ENCODE results near the gene OXCT1.
"Not testable (repeated sequence)": the region's sequence is repeated elsewhere in the genome, so short reads cannot be mapped to it uniquely, and the experiment has no call there.

OXCT1 gene

GRCh38 chr5:41747301-41747700 is 122.9 kb downstream of the OXCT1 start:
- TF ChIP-seq MYC (IDR thresholded peaks at IDR 0.05; ENCODE audit: low read depth, low read length) (no peak), MAX (IDR thresholded peaks at IDR 0.05; ENCODE audit: low read depth, low read length) (no peak), POLR2A (IDR thresholded peaks at IDR 0.05; ENCODE audit: extremely low read depth, insufficient read length) (no peak)
- TF ChIP-seq, protein P1, sequence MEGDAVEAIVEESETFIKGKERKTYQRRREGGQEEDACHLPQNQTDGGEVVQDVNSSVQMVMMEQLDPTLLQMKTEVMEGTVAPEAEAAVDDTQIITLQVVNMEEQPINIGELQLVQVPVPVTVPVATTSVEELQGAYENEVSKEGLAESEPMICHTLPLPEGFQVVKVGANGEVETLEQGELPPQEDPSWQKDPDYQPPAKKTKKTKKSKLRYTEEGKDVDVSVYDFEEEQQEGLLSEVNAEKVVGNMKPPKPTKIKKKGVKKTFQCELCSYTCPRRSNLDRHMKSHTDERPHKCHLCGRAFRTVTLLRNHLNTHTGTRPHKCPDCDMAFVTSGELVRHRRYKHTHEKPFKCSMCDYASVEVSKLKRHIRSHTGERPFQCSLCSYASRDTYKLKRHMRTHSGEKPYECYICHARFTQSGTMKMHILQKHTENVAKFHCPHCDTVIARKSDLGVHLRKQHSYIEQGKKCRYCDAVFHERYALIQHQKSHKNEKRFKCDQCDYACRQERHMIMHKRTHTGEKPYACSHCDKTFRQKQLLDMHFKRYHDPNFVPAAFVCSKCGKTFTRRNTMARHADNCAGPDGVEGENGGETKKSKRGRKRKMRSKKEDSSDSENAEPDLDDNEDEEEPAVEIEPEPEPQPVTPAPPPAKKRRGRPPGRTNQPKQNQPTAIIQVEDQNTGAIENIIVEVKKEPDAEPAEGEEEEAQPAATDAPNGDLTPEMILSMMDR (IDR thresholded peaks at IDR 0.05; ENCODE audit: low read depth, low read length), result no peak
- no peak overlapping the region for H3K4me3 ChIP-seq (ENCODE audit: low read depth, low read length)
- no peak for DNase-seq (ENCODE audit: low read depth)

DNA sequence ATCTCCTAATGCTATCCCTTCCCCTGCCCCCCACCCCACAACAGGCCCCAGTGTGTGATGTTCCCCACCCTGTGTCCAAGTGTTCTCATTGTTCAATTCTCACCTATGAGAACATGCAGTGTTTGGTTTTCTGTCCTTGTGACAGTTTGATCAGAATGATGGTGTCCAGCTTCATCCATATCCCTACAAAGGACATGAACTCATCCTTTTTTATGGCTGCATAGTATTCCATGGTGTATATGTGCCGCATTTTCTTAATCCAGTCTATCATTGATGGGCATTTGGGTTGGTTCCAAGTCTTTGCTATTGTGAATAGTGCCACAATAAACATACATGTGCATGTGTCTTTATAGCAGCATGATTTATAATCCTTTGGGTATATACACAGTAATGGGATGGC is 127.6 kb downstream of the OXCT1 start:
- H3K4me3 ChIP-seq (ENCODE audit: low read depth, low read length); DNase-seq (ENCODE audit: low read depth): not testable (repeated sequence)

DNA sequence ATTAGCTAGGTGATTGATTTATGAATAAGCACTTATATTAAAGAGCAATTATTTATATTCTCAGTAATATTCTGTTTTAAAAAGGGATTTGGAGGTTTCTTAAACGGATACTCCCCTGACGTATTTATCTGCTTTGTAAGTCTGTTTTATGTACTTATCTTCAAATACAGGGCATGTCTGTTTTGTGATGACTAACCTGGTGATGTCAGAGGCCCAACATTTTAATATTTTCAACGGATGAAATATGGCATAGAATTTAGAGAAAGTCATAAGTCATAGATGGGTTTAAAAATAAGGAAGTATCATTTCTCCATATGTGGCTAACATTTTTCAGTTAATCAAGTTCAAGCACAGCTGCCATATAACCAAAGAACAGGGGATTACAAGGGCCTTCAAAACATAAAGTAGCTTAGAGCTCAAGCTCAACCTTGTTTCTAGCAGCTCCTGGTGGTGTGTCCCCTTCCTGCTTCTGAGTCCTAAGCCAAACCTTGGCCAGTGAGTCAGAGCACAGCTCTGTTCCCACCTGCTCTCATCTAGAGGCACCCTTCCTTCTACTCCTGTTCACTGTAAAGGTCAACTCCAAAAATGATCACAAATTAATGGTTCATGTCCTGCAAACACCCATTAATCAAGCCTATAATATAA is 131.4 kb downstream of the OXCT1 start:
- no peak for DNase-seq (ENCODE audit: low read depth)
- TF ChIP-seq MYC (IDR thresholded peaks at IDR 0.05; ENCODE audit: low read depth, low read length) (no peak), MAX (IDR thresholded peaks at IDR 0.05; ENCODE audit: low read depth, low read length) (no peak), POLR2A (IDR thresholded peaks at IDR 0.05; ENCODE audit: extremely low read depth, insufficient read length) (no peak)
- TF ChIP-seq, protein P1 (IDR thresholded peaks at IDR 0.05; ENCODE audit: low read depth, low read length), result no peak
- H3K4me3 ChIP-seq (ENCODE audit: low read depth, low read length), result no peak overlapping the region

GRCh38 chr5:41736641-41737040 is 133.6 kb downstream of the OXCT1 start:
- TF ChIP-seq, protein P1 (IDR thresholded peaks at IDR 0.05; ENCODE audit: low read depth, low read length), result no peak
- TF ChIP-seq MYC (IDR thresholded peaks at IDR 0.05; ENCODE audit: low read depth, low read length), result no peak
- no peak for TF ChIP-seq MAX (IDR thresholded peaks at IDR 0.05; ENCODE audit: low read depth, low read length)
- TF ChIP-seq POLR2A (IDR thresholded peaks at IDR 0.05; ENCODE audit: extremely low read depth, insufficient read length), result no peak
- DNase-seq (ENCODE audit: low read depth), result no peak

GRCh38 chr5:41735213-41735612 is 135.0 kb downstream of the OXCT1 start:
- DNase-seq (ENCODE audit: low read depth), result no peak
- TF ChIP-seq MYC (IDR thresholded peaks at IDR 0.05; ENCODE audit: low read depth, low read length) (no peak), MAX (IDR thresholded peaks at IDR 0.05; ENCODE audit: low read depth, low read length) (no peak), POLR2A (IDR thresholded peaks at IDR 0.05; ENCODE audit: extremely low read depth, insufficient read length) (no peak)
- TF ChIP-seq, protein P1 (IDR thresholded peaks at IDR 0.05; ENCODE audit: low read depth, low read length), result no peak

More at GRCh38 chr5:41736641-41737040, 133.6 kb downstream of the OXCT1 start:
- no peak overlapping the region for H3K4me3 ChIP-seq (ENCODE audit: low read depth, low read length)

GRCh38 chr5:41729381-41729780 is 140.8 kb downstream of the OXCT1 start:
- not testable (repeated sequence) for DNase-seq (ENCODE audit: low read depth); H3K4me3 ChIP-seq (ENCODE audit: low read depth, low read length)

More at GRCh38 chr5:41735213-41735612, 135.0 kb downstream of the OXCT1 start:
- H3K4me3 ChIP-seq (ENCODE audit: low read depth, low read length), result no peak overlapping the region

DNA sequence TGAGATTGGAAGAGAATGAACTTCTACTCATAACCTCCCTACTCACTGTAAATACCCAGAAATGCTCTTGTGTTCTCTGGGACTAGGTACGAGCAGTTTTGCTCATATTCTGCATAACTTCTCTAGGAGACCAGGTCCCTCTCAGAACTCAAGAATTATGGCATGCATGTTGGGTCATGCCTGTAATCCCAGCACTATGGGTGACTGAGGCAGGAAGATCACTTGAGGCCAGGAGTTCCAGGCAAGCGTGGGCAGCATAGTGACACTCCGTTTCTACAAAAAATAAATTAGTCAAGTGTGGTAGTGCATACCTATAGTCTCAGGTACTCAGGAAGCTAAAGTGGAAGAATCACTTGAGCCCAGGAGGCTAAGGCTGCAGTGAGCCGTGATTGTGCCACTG is 141.9 kb downstream of the OXCT1 start:
- no peak overlapping the region for H3K4me3 ChIP-seq (ENCODE audit: low read depth, low read length)
- TF ChIP-seq MYC (IDR thresholded peaks at IDR 0.05; ENCODE audit: low read depth, low read length) (no peak), MAX (IDR thresholded peaks at IDR 0.05; ENCODE audit: low read depth, low read length) (no peak), POLR2A (IDR thresholded peaks at IDR 0.05; ENCODE audit: extremely low read depth, insufficient read length) (no peak)
- TF ChIP-seq, protein P1 (IDR thresholded peaks at IDR 0.05; ENCODE audit: low read depth, low read length), result no peak
- DNase-seq (ENCODE audit: low read depth), result no peak
